Neural cell (in vitro differentiated cells): ENCODE data around the gene GNAT3. TPM values are rescaled to one million over a fixed set of nuclear protein-coding genes. Genes with fewer than 3 reads are reported as not detected.

Experiments
- H2AFZ ChIP-seq: fragments of 200-600, 300-800 bp; sonication (generic), shearing (Covaris generic); 2 replicates; pipeline ENCODE4 v1.6.0; 2014; ENCODE audit warnings: low read depth, mild to moderate bottlenecking, antibody characterized with exemption, low read length, moderate library complexity
- H3F3A ChIP-seq: fragments of 200-600 bp; shearing (Covaris generic); 2 replicates; pipeline ENCODE4 v1.6.1; 2016; ENCODE audit warnings: mild to moderate bottlenecking, moderate library complexity, mixed read lengths, antibody characterized with exemption, low read length; ENCODE audit not compliant: insufficient read depth, poor library complexity, severe bottlenecking
- H3K27ac ChIP-seq: fragments of 200-600, 300-800 bp; sonication (generic), shearing (Covaris generic); 2 replicates; pipeline ENCODE4 v1.5.1; 2014; ENCODE audit warnings: mild to moderate bottlenecking, low read length, moderate library complexity
- H3K27me3 ChIP-seq: fragments of 300-800, 200-600 bp; sonication (generic), shearing (Covaris generic); 2 replicates; pipeline ENCODE4 v1.6.0; 2014; ENCODE audit warnings: mild to moderate bottlenecking, low read depth, low read length, moderate library complexity; ENCODE audit not compliant: insufficient read depth
- H3K36me3 ChIP-seq: fragments of 300-800, 200-600 bp; sonication (generic), shearing (Covaris generic); 2 replicates; pipeline ENCODE4 v1.5.1; 2014; ENCODE audit warnings: mild to moderate bottlenecking, antibody characterized with exemption, low read length, moderate library complexity; ENCODE audit not compliant: insufficient read depth
- H3K4me2 ChIP-seq: fragments of 300-800, 200-600 bp; sonication (generic), shearing (Covaris generic); 2 replicates; pipeline ENCODE4 v1.6.0; 2014; ENCODE audit warnings: mild to moderate bottlenecking, low read length
- H3K4me3 ChIP-seq: fragments of 300-800, 200-600 bp; sonication (generic), shearing (Covaris generic); 2 replicates; pipeline ENCODE4 v1.5.1; 2014; ENCODE audit warnings: mild to moderate bottlenecking, low read length, moderate library complexity
- H3K79me2 ChIP-seq: fragments of 200-600 bp; shearing (Covaris generic); replicated peaks from 2 replicates; pipeline ENCODE4 v1.6.0; 2014; ENCODE audit warnings: mild to moderate bottlenecking, low read length, moderate library complexity; ENCODE audit not compliant: insufficient read depth
- H3K9ac ChIP-seq: fragments of 300-800, 200-600 bp; sonication (generic), shearing (Covaris generic); 2 replicates; pipeline ENCODE4 v1.6.1; 2016; ENCODE audit warnings: mild to moderate bottlenecking, low read length, mixed read lengths
- H3K9me2 ChIP-seq: fragments of 200-600 bp; shearing (Covaris generic); 2 replicates; pipeline ENCODE4 v1.6.1; 2016; ENCODE audit warnings: mild to moderate bottlenecking, low read length, mixed read lengths; ENCODE audit not compliant: insufficient read depth
- H3K9me3 ChIP-seq: fragments of 200-600, 300-800 bp; sonication (generic), shearing (Covaris generic); 2 replicates; pipeline ENCODE4 v1.6.1; 2016; ENCODE audit warnings: mild to moderate bottlenecking, mixed run types, low read length, moderate library complexity, mixed read lengths
- H4K20me1 ChIP-seq: fragments of 200-600 bp; shearing (Covaris generic); 2 replicates; pipeline ENCODE4 v1.6.1; 2016; ENCODE audit warnings: mild to moderate bottlenecking, mixed run types; ENCODE audit not compliant: insufficient read depth
- EP300 ChIP-seq: fragments of 450-650 bp; conservative IDR thresholded peaks from 2 replicates; pipeline ENCODE4 v1.6.1; 2014; ENCODE audit warnings: antibody characterized with exemption, mild to moderate bottlenecking, moderate library complexity; ENCODE audit not compliant: poor library complexity, severe bottlenecking
- EZH2 ChIP-seq: fragments of 200-600, 300-800 bp; shearing (Covaris generic), sonication (generic); IDR thresholded peaks from 2 replicates; pipeline ENCODE4 v1.6.1; 2014; ENCODE audit warnings: antibody characterized with exemption, low read length, borderline replicate concordance, mild to moderate bottlenecking; ENCODE audit not compliant: insufficient read depth, poor library complexity, severe bottlenecking
- MXI1 ChIP-seq: fragments of 450-650 bp; conservative IDR thresholded peaks from 2 replicates; pipeline ENCODE4 v1.6.1; 2014; ENCODE audit warnings: antibody characterized with exemption, mild to moderate bottlenecking; ENCODE audit not compliant: poor library complexity, severe bottlenecking
- POLR2AphosphoS5 ChIP-seq: IDR thresholded peaks from 2 replicates; pipeline ENCODE4 v1.6.1; 2012
- RAD21 ChIP-seq: fragments of 450-650 bp; conservative IDR thresholded peaks from 2 replicates; pipeline ENCODE4 v1.6.1; 2014; ENCODE audit warnings: antibody characterized with exemption, mild to moderate bottlenecking, moderate library complexity
- SMC3 ChIP-seq: fragments of 450-650 bp; conservative IDR thresholded peaks from 2 replicates; pipeline ENCODE4 v1.6.1; 2014; ENCODE audit warnings: antibody characterized with exemption, mild to moderate bottlenecking, moderate library complexity; ENCODE audit not compliant: poor library complexity
- TAF1 ChIP-seq: IDR thresholded peaks from 2 replicates; pipeline ENCODE4 v1.6.1; 2012; ENCODE audit warnings: low read depth
- polyA plus RNA-seq: library from polyadenylated mRNA; depleted of rRNA; stranded (reverse); fragments of >200 nt; gene quantifications from 2 replicates; pipeline ENCODE4 v1.2.3, GENCODE V29; 2014
- TF ChIP-seq, protein P1 (sequence below): IDR thresholded peaks from 2 replicates; pipeline ENCODE4 v1.6.1; 2012; ENCODE audit warnings: borderline replicate concordance
- TF ChIP-seq, protein P2 (sequence below): fragments of 450-650 bp; IDR thresholded peaks from 2 replicates; pipeline ENCODE4 v1.5.1; 2014; ENCODE audit warnings: antibody characterized with exemption, mild to moderate bottlenecking, moderate library complexity; ENCODE audit not compliant: poor library complexity, severe bottlenecking

Gene GNAT3
- polyA plus RNA-seq, 1 donor from 2014 or later = not detected

DNA sequence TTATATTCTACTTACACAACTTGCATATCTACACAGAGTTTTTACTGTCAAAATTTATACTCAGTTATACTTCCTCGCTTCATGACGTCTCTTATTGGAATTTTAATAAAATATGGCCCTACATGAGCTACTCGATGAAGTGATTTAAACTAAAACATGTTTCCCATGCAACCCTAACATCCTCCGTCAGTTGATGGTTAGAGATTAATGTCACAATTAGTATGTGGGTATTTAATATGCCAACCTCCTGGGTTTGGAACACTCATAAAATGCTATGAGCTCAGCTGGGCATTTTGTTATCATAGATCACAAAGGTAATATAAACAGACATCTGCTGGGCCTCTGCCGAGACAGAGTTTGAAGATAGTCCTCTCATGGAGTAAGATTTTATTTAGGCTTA is 66.5 kb downstream of the GNAT3 start:
- Histone ChIP-seq H3K27me3 (no peaks in the 10 kb centered on the region), H2AFZ (no peak overlapping the region), H3K9me3 (no peaks in the 10 kb centered on the region), H3K4me3 (no peak overlapping the region), H3K9ac (no peak overlapping the region), H3K79me2 (no peaks in the 10 kb centered on the region), H3K27ac (no peak overlapping the region), H3K36me3 (no peaks in the 10 kb centered on the region), H3F3A (no peaks in the 10 kb centered on the region), H3K4me2 (no peak overlapping the region), H3K9me2 (no peaks in the 10 kb centered on the region), H4K20me1 (no peaks in the 10 kb centered on the region)
- TF ChIP-seq TAF1 (no peak), MXI1 (no peak), EP300 (no peak), POLR2AphosphoS5 (no peak), EZH2 (no peak), RAD21 (no peak), SMC3 (no peak)
- TF ChIP-seq, protein P1, sequence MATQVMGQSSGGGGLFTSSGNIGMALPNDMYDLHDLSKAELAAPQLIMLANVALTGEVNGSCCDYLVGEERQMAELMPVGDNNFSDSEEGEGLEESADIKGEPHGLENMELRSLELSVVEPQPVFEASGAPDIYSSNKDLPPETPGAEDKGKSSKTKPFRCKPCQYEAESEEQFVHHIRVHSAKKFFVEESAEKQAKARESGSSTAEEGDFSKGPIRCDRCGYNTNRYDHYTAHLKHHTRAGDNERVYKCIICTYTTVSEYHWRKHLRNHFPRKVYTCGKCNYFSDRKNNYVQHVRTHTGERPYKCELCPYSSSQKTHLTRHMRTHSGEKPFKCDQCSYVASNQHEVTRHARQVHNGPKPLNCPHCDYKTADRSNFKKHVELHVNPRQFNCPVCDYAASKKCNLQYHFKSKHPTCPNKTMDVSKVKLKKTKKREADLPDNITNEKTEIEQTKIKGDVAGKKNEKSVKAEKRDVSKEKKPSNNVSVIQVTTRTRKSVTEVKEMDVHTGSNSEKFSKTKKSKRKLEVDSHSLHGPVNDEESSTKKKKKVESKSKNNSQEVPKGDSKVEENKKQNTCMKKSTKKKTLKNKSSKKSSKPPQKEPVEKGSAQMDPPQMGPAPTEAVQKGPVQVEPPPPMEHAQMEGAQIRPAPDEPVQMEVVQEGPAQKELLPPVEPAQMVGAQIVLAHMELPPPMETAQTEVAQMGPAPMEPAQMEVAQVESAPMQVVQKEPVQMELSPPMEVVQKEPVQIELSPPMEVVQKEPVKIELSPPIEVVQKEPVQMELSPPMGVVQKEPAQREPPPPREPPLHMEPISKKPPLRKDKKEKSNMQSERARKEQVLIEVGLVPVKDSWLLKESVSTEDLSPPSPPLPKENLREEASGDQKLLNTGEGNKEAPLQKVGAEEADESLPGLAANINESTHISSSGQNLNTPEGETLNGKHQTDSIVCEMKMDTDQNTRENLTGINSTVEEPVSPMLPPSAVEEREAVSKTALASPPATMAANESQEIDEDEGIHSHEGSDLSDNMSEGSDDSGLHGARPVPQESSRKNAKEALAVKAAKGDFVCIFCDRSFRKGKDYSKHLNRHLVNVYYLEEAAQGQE = no peak
- TF ChIP-seq, protein P2, sequence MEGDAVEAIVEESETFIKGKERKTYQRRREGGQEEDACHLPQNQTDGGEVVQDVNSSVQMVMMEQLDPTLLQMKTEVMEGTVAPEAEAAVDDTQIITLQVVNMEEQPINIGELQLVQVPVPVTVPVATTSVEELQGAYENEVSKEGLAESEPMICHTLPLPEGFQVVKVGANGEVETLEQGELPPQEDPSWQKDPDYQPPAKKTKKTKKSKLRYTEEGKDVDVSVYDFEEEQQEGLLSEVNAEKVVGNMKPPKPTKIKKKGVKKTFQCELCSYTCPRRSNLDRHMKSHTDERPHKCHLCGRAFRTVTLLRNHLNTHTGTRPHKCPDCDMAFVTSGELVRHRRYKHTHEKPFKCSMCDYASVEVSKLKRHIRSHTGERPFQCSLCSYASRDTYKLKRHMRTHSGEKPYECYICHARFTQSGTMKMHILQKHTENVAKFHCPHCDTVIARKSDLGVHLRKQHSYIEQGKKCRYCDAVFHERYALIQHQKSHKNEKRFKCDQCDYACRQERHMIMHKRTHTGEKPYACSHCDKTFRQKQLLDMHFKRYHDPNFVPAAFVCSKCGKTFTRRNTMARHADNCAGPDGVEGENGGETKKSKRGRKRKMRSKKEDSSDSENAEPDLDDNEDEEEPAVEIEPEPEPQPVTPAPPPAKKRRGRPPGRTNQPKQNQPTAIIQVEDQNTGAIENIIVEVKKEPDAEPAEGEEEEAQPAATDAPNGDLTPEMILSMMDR = no peak

DNA sequence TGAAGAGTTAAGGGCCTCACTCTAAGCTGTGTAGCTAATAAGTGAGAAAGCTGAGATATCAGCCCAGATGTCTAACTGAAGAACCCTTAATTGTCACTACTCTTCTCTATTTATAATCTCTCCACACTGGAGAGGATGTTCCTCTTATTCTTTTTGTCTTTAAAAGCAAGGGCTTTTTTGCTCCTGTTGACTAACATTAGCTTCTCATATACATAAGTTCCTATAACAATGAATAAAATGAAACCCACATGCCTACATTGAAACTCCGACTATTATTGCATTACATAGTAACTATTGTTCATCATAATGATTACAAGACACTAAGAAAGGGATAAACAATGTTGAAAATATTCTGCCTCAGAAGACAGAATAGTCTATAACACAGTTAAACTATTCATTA is 67.1 kb downstream of the GNAT3 start:
- Histone ChIP-seq H3K4me3 (no peak overlapping the region), H3K36me3 (no peaks in the 10 kb centered on the region), H4K20me1 (no peaks in the 10 kb centered on the region), H3K4me2 (no peak overlapping the region), H3K27ac (no peak overlapping the region), H3K27me3 (no peaks in the 10 kb centered on the region), H3K79me2 (no peaks in the 10 kb centered on the region), H3K9me2 (no peaks in the 10 kb centered on the region), H3F3A (no peaks in the 10 kb centered on the region), H2AFZ (no peak overlapping the region), H3K9ac (no peak overlapping the region), H3K9me3 (no peaks in the 10 kb centered on the region)
- TF ChIP-seq EP300 (no peak), EZH2 (no peak)

DNA sequence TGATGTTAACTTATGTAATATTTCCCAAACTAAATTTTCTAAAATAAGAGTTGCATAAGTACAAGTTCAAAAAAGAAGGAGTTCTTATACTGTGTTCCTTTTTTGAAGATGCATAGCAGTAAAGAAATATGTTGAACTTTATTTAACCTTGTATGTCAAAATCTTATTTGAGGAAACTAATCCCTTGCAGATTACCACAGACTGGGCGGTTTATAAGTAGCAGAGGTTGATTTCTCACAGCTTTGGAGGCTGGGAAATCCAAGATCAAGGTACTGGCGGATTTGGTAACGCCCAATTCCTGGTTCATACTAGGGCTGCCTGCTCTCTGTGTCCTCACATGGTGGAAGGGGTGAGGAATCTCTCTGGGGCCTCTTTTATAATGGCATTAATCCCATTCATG is 68.5 kb downstream of the GNAT3 start:
- Histone ChIP-seq H3K27ac (no peak overlapping the region), H3K9me3 (no peaks in the 10 kb centered on the region), H3K36me3 (no peaks in the 10 kb centered on the region), H3K9ac (no peak overlapping the region), H3K79me2 (no peaks in the 10 kb centered on the region), H2AFZ (no peak overlapping the region), H3K9me2 (no peaks in the 10 kb centered on the region), H3K4me2 (no peak overlapping the region), H4K20me1 (no peaks in the 10 kb centered on the region), H3K4me3 (no peak overlapping the region), H3F3A (no peaks in the 10 kb centered on the region), H3K27me3 (no peaks in the 10 kb centered on the region)
- TF ChIP-seq SMC3 (no peak), POLR2AphosphoS5 (no peak), EP300 (no peak), EZH2 (no peak), MXI1 (no peak), RAD21 (no peak), TAF1 (no peak)
- TF ChIP-seq, protein P1 = no peak
- TF ChIP-seq, protein P2 = no peak
